A673 (cell line): Measurements from ENCODE around the gene OBSCN.

Experiments used
- CTCF ChIP-seq: fragments of 300-800, 200-600 bp; sonication (generic); conservative IDR thresholded peaks from 2 replicates; pipeline ENCODE4 v1.5.1; 2017; ENCODE audit warnings: low read depth, mild to moderate bottlenecking, antibody characterized with exemption, low read length, moderate library complexity, mixed read lengths
- EZH2 ChIP-seq: fragments of 200-600 bp; sonication (generic); IDR thresholded peaks from 2 replicates; pipeline ENCODE4 v1.6.1; 2017; ENCODE audit warnings: borderline replicate concordance, low read depth, mild to moderate bottlenecking, mixed read lengths, antibody characterized with exemption, low read length; ENCODE audit not compliant: poor library complexity, severe bottlenecking

- TF ChIP-seq CTCF (no peak), EZH2 (no peak)
Observed at GRCh38 chr1:228280961-228281591, 73.2 kb downstream of the OBSCN start.
